ENCODE results near the gene ZNF784.

GRCh38 chr19:55614711-55615542 is 9.4 kb downstream of the ZNF784 start:
- no peak for TF ChIP-seq CTCF (IDR thresholded peaks at IDR 0.05)
- TF ChIP-seq POLR2A (IDR thresholded peaks at IDR 0.05) = no peak
- TF ChIP-seq POLR2AphosphoS5 (IDR thresholded peaks at IDR 0.05) = no peak
- TF ChIP-seq EP300 (IDR thresholded peaks at IDR 0.05) = no peak
